ENCODE measurements around the gene BBS9.
"Not testable (repeated sequence)": the region's sequence is repeated elsewhere in the genome, so short reads cannot be mapped to it uniquely, and the experiment has no call there.

BBS9 gene

GRCh38 chr7:33212144-33212543 is 82.8 kb downstream of the BBS9 start:
- DNase-seq (ENCODE audit: insufficient read length, low spot score) (no peak), FAIRE-seq (no peak)
- no peak for TF ChIP-seq TAF1 (IDR thresholded peaks at IDR 0.05; ENCODE audit: low read depth, low read length)
- TF ChIP-seq SPI1 (IDR thresholded peaks at IDR 0.05; ENCODE audit: low read depth, low read length): no peak
- no peak for TF ChIP-seq POU2F2 (IDR thresholded peaks at IDR 0.05; ENCODE audit: low read depth, low read length)
- TF ChIP-seq POLR2A (IDR thresholded peaks at IDR 0.05; ENCODE audit: low read depth, low read length): no peak
- no peak for TF ChIP-seq PAX5 (IDR thresholded peaks at IDR 0.05; ENCODE audit: insufficient read depth, low read length, severe bottlenecking)
- no peak for TF ChIP-seq POLR2AphosphoS5 (IDR thresholded peaks at IDR 0.05; ENCODE audit: low read depth, low read length)

GRCh38 chr7:33215992-33216391 is 86.6 kb downstream of the BBS9 start:
- no peak for DNase-seq (ENCODE audit: insufficient read length, low spot score)
- FAIRE-seq: no peak
- no peak for TF ChIP-seq PAX5 (IDR thresholded peaks at IDR 0.05; ENCODE audit: insufficient read depth, low read length, severe bottlenecking)
- no peak for TF ChIP-seq TAF1 (IDR thresholded peaks at IDR 0.05; ENCODE audit: low read depth, low read length)
- no peak for TF ChIP-seq POLR2A (IDR thresholded peaks at IDR 0.05; ENCODE audit: low read depth, low read length)
- no peak for TF ChIP-seq POU2F2 (IDR thresholded peaks at IDR 0.05; ENCODE audit: low read depth, low read length)
- no peak for TF ChIP-seq POLR2AphosphoS5 (IDR thresholded peaks at IDR 0.05; ENCODE audit: low read depth, low read length)
- TF ChIP-seq SPI1 (IDR thresholded peaks at IDR 0.05; ENCODE audit: low read depth, low read length): no peak

GRCh38 chr7:33217595-33217994 is 88.2 kb downstream of the BBS9 start:
- DNase-seq (ENCODE audit: insufficient read length, low spot score): no peak
- no peak for TF ChIP-seq SPI1 (IDR thresholded peaks at IDR 0.05; ENCODE audit: low read depth, low read length)
- TF ChIP-seq POU2F2 (IDR thresholded peaks at IDR 0.05; ENCODE audit: low read depth, low read length): no peak
- no peak for TF ChIP-seq PAX5 (IDR thresholded peaks at IDR 0.05; ENCODE audit: insufficient read depth, low read length, severe bottlenecking)
- no peak for TF ChIP-seq POLR2AphosphoS5 (IDR thresholded peaks at IDR 0.05; ENCODE audit: low read depth, low read length)
- no peak for TF ChIP-seq TAF1 (IDR thresholded peaks at IDR 0.05; ENCODE audit: low read depth, low read length)
- no peak for TF ChIP-seq POLR2A (IDR thresholded peaks at IDR 0.05; ENCODE audit: low read depth, low read length)
- no peak for FAIRE-seq

GRCh38 chr7:33218841-33219535 is 89.6 kb downstream of the BBS9 start:
- not testable (repeated sequence) for DNase-seq (ENCODE audit: insufficient read length, low spot score); FAIRE-seq

GRCh38 chr7:33220231-33220630 is 90.9 kb downstream of the BBS9 start:
- no peak for FAIRE-seq
- no peak for TF ChIP-seq POLR2A (IDR thresholded peaks at IDR 0.05; ENCODE audit: low read depth, low read length)
- no peak for TF ChIP-seq TAF1 (IDR thresholded peaks at IDR 0.05; ENCODE audit: low read depth, low read length)
- TF ChIP-seq POU2F2 (IDR thresholded peaks at IDR 0.05; ENCODE audit: low read depth, low read length): no peak
- no peak for TF ChIP-seq SPI1 (IDR thresholded peaks at IDR 0.05; ENCODE audit: low read depth, low read length)
- no peak for TF ChIP-seq POLR2AphosphoS5 (IDR thresholded peaks at IDR 0.05; ENCODE audit: low read depth, low read length)
- TF ChIP-seq PAX5 (IDR thresholded peaks at IDR 0.05; ENCODE audit: insufficient read depth, low read length, severe bottlenecking): no peak
- DNase-seq (ENCODE audit: insufficient read length, low spot score): no peak

GRCh38 chr7:33221390-33221789 is 92.0 kb downstream of the BBS9 start:
- FAIRE-seq: no peak
- TF ChIP-seq SPI1 (IDR thresholded peaks at IDR 0.05; ENCODE audit: low read depth, low read length) (no peak), TAF1 (IDR thresholded peaks at IDR 0.05; ENCODE audit: low read depth, low read length) (no peak), PAX5 (IDR thresholded peaks at IDR 0.05; ENCODE audit: insufficient read depth, low read length, severe bottlenecking) (no peak), POU2F2 (IDR thresholded peaks at IDR 0.05; ENCODE audit: low read depth, low read length) (no peak), POLR2A (IDR thresholded peaks at IDR 0.05; ENCODE audit: low read depth, low read length) (no peak), POLR2AphosphoS5 (IDR thresholded peaks at IDR 0.05; ENCODE audit: low read depth, low read length) (no peak)
- DNase-seq (ENCODE audit: insufficient read length, low spot score): no peak

GRCh38 chr7:33232632-33233145 is 103.3 kb downstream of the BBS9 start:
- TF ChIP-seq SPI1 (IDR thresholded peaks at IDR 0.05; ENCODE audit: low read depth, low read length): no peak
- no peak for FAIRE-seq
- DNase-seq (ENCODE audit: insufficient read length, low spot score): no peak

- FAIRE-seq: no peak
- DNase-seq (ENCODE audit: insufficient read length, low spot score): no peak
- TF ChIP-seq TAF1 (IDR thresholded peaks at IDR 0.05; ENCODE audit: low read depth, low read length): no peak
- TF ChIP-seq POU2F2 (IDR thresholded peaks at IDR 0.05; ENCODE audit: low read depth, low read length): no peak
- no peak for TF ChIP-seq SPI1 (IDR thresholded peaks at IDR 0.05; ENCODE audit: low read depth, low read length)
- TF ChIP-seq POLR2AphosphoS5 (IDR thresholded peaks at IDR 0.05; ENCODE audit: low read depth, low read length): no peak
- no peak for TF ChIP-seq POLR2A (IDR thresholded peaks at IDR 0.05; ENCODE audit: low read depth, low read length)
- TF ChIP-seq PAX5 (IDR thresholded peaks at IDR 0.05; ENCODE audit: insufficient read depth, low read length, severe bottlenecking): no peak
Measured at GRCh38 chr7:33233659-33234058, 104.3 kb downstream of the BBS9 start.

- DNase-seq (ENCODE audit: insufficient read length, low spot score) (no peak), FAIRE-seq (no peak)
- TF ChIP-seq TAF1 (IDR thresholded peaks at IDR 0.05; ENCODE audit: low read depth, low read length) (no peak), PAX5 (IDR thresholded peaks at IDR 0.05; ENCODE audit: insufficient read depth, low read length, severe bottlenecking) (no peak), POLR2AphosphoS5 (IDR thresholded peaks at IDR 0.05; ENCODE audit: low read depth, low read length) (no peak), POU2F2 (IDR thresholded peaks at IDR 0.05; ENCODE audit: low read depth, low read length) (no peak), POLR2A (IDR thresholded peaks at IDR 0.05; ENCODE audit: low read depth, low read length) (no peak), SPI1 (IDR thresholded peaks at IDR 0.05; ENCODE audit: low read depth, low read length) (no peak)
Measured at GRCh38 chr7:33237036-33237435, 107.7 kb downstream of the BBS9 start.

GRCh38 chr7:33243319-33243881 is 114.0 kb downstream of the BBS9 start:
- FAIRE-seq (no peak), DNase-seq (ENCODE audit: insufficient read length, low spot score) (no peak)
- no peak for TF ChIP-seq POU2F2 (IDR thresholded peaks at IDR 0.05; ENCODE audit: low read depth, low read length)
- TF ChIP-seq PAX5 (IDR thresholded peaks at IDR 0.05; ENCODE audit: insufficient read depth, low read length, severe bottlenecking): no peak
- no peak for TF ChIP-seq TAF1 (IDR thresholded peaks at IDR 0.05; ENCODE audit: low read depth, low read length)
- no peak for TF ChIP-seq SPI1 (IDR thresholded peaks at IDR 0.05; ENCODE audit: low read depth, low read length)
- TF ChIP-seq POLR2AphosphoS5 (IDR thresholded peaks at IDR 0.05; ENCODE audit: low read depth, low read length): no peak
- no peak for TF ChIP-seq POLR2A (IDR thresholded peaks at IDR 0.05; ENCODE audit: low read depth, low read length)

Data from GM12891 (cell line).